ENCODE measurements around the gene DDIT4L. TPM values are rescaled to one million over a fixed set of nuclear protein-coding genes. Genes with fewer than 3 reads are reported as not detected.

DDIT4L gene
- total RNA-seq, 2 donors from 2014 or later: 2.0 to 10.1 TPM

GRCh38 chr4:100164808-100165760 lies 25.2 kb downstream of the DDIT4L start:
- no peaks in the 10 kb centered on the region for H3K36me3 ChIP-seq
- H3K4me1 ChIP-seq: no peaks in the 10 kb centered on the region
- no peak for TF ChIP-seq CTCF (IDR thresholded peaks at IDR 0.05)
- H3K27me3 ChIP-seq: no peaks in the 10 kb centered on the region
- no peak overlapping the region for H3K4me3 ChIP-seq
- peaks cover 6 to 15% of the 10 kb centered on the region in 2 donors for H3K9me3 ChIP-seq
- H3K27ac ChIP-seq: no peak overlapping the region
- no peak for DNase-seq (ENCODE audit: low spot score)

- H3K9me3 ChIP-seq: peaks cover 6 to 15% of the 10 kb centered on the region in 2 donors
- no peak overlapping the region for H3K4me3 ChIP-seq
- no peaks in the 10 kb centered on the region for H3K4me1 ChIP-seq
- H3K36me3 ChIP-seq: no peaks in the 10 kb centered on the region
- H3K27ac ChIP-seq: no peak overlapping the region
- no peaks in the 10 kb centered on the region for H3K27me3 ChIP-seq
- no peak for TF ChIP-seq CTCF (IDR thresholded peaks at IDR 0.05)
- DNase-seq (ENCODE audit: low spot score): no peak
Observed at GRCh38 chr4:100162027-100162685, 28.1 kb downstream of the DDIT4L start.

- Histone ChIP-seq H3K27ac (no peak overlapping the region), H3K27me3 (no peaks in the 10 kb centered on the region), H3K4me3 (no peak overlapping the region), H3K4me1 (no peaks in the 10 kb centered on the region), H3K36me3 (no peaks in the 10 kb centered on the region), H3K9me3 (no peaks in the 10 kb centered on the region)
- DNase-seq (ENCODE audit: low spot score): no peak
- no peak for TF ChIP-seq CTCF (IDR thresholded peaks at IDR 0.05)
Observed at GRCh38 chr4:100149190-100149589, 41.1 kb downstream of the DDIT4L start.

- no peak overlapping the region for H3K27ac ChIP-seq
- no peaks in the 10 kb centered on the region for H3K4me1 ChIP-seq
- no peak for TF ChIP-seq CTCF (IDR thresholded peaks at IDR 0.05)
- H3K36me3 ChIP-seq: no peaks in the 10 kb centered on the region
- H3K4me3 ChIP-seq: no peak overlapping the region
- H3K9me3 ChIP-seq: no peaks in the 10 kb centered on the region
- H3K27me3 ChIP-seq: no peaks in the 10 kb centered on the region
- DNase-seq (ENCODE audit: low spot score): no peak
Observed at GRCh38 chr4:100147684-100148083, 42.6 kb downstream of the DDIT4L start.

- no peak for DNase-seq (ENCODE audit: low spot score)
- H3K27me3 ChIP-seq: no peaks in the 10 kb centered on the region
- TF ChIP-seq CTCF (IDR thresholded peaks at IDR 0.05): no peak
- H3K9me3 ChIP-seq: no peaks in the 10 kb centered on the region
- no peak overlapping the region for H3K4me3 ChIP-seq
- no peaks in the 10 kb centered on the region for H3K4me1 ChIP-seq
- no peaks in the 10 kb centered on the region for H3K36me3 ChIP-seq
- H3K27ac ChIP-seq: no peak overlapping the region
Observed at GRCh38 chr4:100147198-100147597, 43.1 kb downstream of the DDIT4L start.
